KG1 (cell line): ENCODE results near the gene TRIM58.

Experiments used
- DNase-seq: peaks from one replicate; lab custom pipeline; 2025; lab: John Stamatoyannopoulos, UW

Gene TRIM58

DNA sequence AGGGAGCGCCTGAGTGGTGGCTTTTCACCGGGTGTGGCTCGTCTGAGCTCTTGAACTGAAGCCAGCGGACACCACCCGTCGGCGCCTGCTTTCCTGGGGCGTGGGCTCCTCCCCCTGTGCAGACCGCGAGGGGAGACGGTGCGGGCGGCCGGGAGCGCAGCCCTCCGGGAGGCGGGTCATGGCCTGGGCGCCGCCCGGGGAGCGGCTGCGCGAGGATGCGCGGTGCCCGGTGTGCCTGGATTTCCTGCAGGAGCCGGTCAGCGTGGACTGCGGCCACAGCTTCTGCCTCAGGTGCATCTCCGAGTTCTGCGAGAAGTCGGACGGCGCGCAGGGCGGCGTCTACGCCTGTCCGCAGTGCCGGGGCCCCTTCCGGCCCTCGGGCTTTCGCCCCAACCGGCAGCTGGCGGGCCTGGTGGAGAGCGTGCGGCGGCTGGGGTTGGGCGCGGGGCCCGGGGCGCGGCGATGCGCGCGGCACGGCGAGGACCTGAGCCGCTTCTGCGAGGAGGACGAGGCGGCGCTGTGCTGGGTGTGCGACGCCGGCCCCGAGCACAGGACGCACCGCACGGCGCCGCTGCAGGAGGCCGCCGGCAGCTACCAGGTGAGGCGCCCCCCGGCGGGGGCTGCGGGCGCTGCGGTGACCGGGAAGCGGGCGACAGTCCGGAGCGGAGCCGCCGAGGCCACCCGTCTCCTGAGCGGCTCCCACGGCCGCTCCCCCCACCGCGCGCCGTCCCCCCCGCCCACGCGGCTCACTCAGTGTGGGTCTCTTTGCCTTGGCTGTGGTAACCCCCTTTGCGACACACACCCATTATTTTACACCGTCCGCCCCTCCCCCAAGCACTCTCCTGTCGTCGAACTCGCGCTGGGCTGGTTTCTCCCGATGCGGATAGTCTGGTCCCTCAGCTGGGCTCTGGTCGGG, at the start of gene TRIM58:
Gene TRIM58, plus strand, starts transcription at position 119 of the 916 bp plus-strand sequence. Its CDS starts 60 bp downstream, at position 179.
- DNase-seq = peak; percentile 58

DNA sequence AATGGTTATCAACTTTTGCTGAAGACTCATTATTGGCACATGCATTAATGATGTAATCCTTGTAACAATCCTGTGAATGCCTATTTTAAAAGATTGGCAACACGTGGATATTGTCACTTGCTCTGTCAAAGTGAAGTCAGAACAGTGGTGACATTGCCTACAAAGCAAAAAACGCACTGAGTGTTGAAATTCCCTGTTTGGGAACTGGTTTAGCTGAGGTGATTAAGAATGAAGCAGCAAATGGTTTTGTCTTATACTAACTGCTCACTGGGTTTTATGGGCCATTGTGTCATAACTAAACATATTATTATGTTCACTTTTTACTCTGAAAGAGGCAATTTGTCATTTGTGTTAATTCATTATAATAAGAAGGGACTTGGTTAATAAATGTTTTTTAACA, 44.4 kb upstream of the TRIM58 start:
- no peak for DNase-seq

- no peak for DNase-seq
These were observed 34.9 kb upstream of the TRIM58 start for GRCh38 chr1:247822060-247822459.

DNA sequence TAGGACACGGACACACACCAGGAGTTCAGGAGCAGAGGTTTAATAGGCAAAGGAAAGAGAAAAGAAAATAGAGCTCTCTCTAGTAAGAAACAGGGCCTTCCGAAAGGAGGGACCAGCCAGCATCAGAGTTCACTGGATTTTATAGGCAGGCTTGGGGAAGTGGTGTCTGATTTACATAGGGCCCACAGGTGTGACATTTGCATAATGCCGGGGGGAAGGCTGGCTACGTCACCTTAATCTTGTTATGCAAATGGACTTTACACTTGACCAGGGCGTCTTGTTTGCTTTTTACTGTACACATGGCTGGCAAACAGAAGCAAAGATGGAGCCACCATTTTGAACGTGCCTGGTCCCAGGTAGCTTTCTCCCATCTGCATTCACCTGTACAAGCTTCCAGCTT, 33.0 kb upstream of the TRIM58 start, which contains the start of gene OR14A16:
Gene OR14A16, minus strand, starts transcription at position 97 of the 400 bp plus-strand sequence. CDS start 8,390 bp downstream, outside the sequence.
- DNase-seq = no peak

DNA sequence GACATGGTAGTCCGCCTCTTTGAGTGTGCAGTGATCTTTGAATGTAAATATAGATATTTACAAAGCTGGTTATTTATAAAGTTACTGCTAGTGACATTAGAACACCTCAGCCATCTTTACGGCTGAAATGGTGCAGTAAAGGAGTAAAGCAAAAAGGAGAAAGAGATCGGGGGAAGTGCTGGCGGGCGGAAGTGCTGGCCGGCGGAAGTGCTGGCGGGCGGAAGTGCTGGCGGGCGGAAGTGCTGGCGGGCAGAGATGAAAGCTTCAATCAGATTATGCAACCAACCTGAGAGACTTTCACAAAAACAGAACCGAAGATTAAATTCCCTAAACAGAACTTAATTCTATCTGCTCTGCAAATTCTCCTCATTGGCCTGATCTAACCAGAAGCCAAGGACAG, 31.6 kb upstream of the TRIM58 start:
- DNase-seq = no peak

DNA sequence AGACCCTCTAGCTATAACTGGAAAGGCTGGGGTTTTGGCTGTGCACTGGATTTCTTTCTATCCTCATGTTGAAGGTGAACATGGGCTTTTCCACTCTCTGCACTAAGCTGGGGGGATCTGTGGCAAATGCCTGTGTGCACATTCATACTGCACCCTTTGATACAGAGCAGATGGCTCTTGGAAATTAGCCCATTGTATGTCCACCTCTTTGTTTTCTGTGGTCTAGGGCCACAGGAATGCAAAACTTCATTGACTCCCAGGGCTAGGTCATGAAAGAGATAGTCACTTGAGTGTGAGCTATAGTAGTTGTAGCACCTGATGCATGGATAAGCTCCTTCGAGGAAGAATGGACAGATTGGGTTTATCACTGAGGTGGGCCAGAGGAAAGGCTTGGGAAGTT, 27.3 kb upstream of the TRIM58 start:
- DNase-seq = no peak

GRCh38 chr1:247833601-247834000, 23.4 kb upstream of the TRIM58 start:
- no peak for DNase-seq

- DNase-seq = no peak
These were observed 16.2 kb upstream of the TRIM58 start for GRCh38 chr1:247840818-247841217.

GRCh38 chr1:247841796-247842195, 15.2 kb upstream of the TRIM58 start, which contains the start of gene OR11L1:
TSS of gene OR11L1 (minus strand) at chr1:247841896. CDS start at chr1:247841896, 0 bp downstream.
- DNase-seq = no peak

DNA sequence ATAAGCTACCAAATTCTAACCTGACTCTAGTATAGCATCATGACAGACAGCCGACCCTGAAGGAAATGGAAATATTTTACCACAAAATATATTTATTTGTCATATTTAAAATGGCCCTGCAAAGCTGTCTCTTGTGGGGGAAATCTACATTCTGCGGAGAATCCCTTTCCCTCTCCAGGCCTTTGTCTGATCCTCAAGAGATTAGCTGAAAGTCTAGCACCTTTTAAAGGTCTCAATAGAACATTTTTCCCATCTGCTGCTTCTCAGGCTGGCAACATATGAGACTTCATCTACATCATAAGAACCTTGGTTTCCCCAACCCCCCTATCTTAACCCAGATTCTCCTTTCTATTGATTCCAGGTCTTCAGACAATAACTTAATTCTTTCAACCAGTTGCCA, 13.6 kb upstream of the TRIM58 start:
- no peak for DNase-seq

DNA sequence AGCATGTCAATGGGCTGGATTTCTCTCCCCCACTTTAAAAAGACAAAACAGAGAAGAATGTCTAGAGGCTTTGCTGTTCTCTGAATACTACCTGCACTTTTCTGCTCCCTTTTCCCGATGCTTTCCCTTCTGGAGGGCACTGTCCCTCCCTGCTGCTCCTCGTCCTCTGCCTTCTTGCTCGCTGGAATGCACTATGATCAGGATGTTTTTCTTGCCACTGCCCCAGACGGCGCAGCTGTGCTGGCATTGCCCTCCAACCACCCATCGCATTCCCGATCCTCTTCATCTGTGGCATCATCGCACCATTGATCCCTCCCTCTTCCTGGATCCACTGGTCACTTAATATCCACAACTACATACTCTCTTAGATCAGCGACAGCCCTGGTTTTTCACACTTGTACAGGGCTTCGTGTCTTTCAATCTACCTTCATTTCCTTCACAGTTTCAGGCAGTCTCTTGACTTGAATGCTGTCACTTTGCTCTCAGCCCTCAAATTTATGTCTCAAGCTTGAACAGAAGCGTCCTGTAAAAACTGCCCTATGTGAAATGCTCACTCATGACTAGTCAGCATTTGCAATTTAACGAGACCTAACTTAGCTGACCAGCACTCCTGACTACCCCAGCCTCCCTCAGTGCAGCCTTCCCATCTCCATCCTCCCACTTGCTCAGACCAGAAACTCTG, 11.8 kb upstream of the TRIM58 start:
- DNase-seq = no peak

DNA sequence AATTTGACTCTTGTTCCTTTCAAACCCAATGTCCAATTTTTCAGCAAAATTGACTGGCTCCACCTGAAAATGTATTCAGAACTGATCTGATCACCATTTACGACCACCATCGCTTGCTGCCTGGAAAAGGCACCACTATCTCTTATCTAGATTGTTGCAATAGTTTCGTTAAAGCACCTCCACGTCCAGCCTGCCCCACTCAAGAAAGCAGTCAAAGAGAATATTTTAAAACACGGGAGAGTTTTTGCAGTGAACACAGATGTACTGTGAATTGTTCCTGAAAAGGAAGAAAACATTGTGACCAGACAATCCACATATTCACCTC, 11.3 kb upstream of the TRIM58 start:
- no peak for DNase-seq

- DNase-seq = no peak
These were observed 8.6 kb upstream of the TRIM58 start for GRCh38 chr1:247848346-247848745.

GRCh38 chr1:247849616-247850015, 7.4 kb upstream of the TRIM58 start:
- no peak for DNase-seq

- no peak for DNase-seq
These were observed 2.0 kb upstream of the TRIM58 start for GRCh38 chr1:247854899-247855545.

DNA sequence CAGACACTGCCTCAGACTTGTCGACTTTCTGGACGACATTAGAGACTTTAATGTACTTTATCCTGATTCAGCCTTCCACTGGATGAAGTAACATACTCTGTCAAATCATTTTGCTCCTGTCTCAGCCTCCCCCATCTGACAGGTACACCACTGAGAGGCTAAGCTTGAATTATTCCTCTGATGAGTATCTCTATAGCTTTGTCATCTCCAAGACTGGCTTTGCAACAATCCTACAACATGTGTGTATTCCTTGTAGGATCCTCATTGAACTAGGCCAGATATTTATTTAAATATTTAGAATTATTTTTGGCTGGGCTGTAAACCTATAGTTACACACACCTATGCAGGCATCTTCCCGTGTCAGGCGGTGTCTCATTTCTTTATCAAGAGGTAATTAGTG, 1.1 kb upstream of the TRIM58 start:
- no peak for DNase-seq

- peak; percentile 35 for DNase-seq
These were observed 1.1 kb downstream of the TRIM58 start for GRCh38 chr1:247857985-247858619.

GRCh38 chr1:247862756-247863155, 5.8 kb downstream of the TRIM58 start:
- no peak for DNase-seq

DNA sequence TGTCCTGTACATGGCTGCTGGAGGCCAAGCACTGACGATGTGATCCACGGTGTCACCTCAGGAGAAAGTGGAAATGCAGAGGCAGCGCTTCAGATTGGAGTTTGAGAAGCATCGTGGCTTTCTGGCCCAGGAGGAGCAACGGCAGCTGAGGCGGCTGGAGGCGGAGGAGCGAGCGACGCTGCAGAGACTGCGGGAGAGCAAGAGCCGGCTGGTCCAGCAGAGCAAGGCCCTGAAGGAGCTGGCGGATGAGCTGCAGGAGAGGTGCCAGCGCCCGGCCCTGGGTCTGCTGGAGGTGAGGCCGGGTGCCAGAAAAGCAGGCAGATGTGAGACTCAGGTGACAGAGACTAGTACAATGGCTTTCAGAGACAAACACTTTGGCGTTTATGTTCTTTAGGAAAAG, 7.7 kb downstream of the TRIM58 start:
- DNase-seq = no peak

- DNase-seq = no peak
These were observed 8.4 kb downstream of the TRIM58 start for GRCh38 chr1:247865416-247865815.

DNA sequence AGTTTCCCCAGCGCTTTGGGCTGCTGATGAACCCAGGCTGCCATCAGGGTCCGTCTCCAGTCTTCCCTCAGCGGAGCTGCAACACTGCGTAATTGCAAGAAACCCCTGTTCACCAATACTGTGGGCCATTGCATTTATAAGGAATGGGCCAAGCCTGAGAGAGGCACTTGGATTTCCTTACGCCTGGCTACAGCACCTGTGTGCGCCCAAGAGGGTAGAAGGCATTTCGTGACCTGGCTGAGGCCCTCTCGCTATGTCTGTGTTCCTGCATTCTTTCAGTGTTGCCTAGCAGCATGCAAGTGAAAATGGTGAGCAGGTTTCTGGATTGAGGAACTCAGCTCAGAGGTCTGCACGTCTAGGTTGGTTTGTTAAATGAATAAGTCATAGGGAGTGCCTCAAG, 26.4 kb downstream of the TRIM58 start:
- DNase-seq = no peak

DNA sequence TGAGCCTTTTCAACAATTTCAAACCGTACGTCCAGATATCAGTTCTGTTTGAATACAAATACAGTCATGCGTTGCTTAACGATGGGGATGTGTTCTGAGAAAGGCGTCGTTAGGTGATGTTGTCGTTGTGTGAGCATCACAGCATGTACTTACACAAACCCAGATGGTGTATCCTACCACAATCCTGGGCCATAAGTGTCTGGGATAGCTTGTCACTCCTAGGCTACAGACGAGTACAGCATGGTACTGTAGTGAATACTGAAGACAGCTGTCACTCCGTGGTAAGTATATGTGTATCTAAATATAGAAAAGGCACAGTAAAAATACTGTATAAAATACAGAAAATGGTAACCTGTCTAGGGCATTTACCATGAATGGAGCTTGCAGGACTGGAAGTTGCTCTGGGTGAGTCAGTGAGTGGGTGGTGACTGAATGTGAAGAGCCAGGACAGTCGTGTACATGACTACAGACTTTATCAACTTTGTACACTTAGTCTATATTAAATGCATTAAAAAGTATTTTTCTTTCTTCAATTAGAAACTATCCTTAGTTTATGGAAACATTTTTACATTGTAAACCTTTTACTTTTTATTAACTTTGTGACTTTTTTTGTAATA, 27.9 kb downstream of the TRIM58 start:
- no peak for DNase-seq
